Left renal cortex interstitium (tissue), 4 donors: ENCODE results near the gene FSCB. TPM values are rescaled to one million over a fixed set of nuclear protein-coding genes. Genes with fewer than 3 reads are reported as not detected.
"Not testable (repeated sequence)": the region's sequence is repeated elsewhere in the genome, so short reads cannot be mapped to it uniquely, and the experiment has no call there.

Experiments used
- DNase-seq, 4 donors: peaks; one replicate each; pipeline ENCODE4 v3.0.0-alpha.2; 2013; ENCODE audit warnings: low read depth in 4 of 4, low spot score in 2 of 4, missing footprints in 1 of 4
- polyA plus RNA-seq, 4 donors: library from polyadenylated mRNA; unstranded; fragments of 120-200 nt; gene quantifications; one replicate each; pipeline ENCODE4 v1.2.1, GENCODE V29; 2013; ENCODE audit not compliant: insufficient read length in 4 of 4

Gene FSCB, protein sequence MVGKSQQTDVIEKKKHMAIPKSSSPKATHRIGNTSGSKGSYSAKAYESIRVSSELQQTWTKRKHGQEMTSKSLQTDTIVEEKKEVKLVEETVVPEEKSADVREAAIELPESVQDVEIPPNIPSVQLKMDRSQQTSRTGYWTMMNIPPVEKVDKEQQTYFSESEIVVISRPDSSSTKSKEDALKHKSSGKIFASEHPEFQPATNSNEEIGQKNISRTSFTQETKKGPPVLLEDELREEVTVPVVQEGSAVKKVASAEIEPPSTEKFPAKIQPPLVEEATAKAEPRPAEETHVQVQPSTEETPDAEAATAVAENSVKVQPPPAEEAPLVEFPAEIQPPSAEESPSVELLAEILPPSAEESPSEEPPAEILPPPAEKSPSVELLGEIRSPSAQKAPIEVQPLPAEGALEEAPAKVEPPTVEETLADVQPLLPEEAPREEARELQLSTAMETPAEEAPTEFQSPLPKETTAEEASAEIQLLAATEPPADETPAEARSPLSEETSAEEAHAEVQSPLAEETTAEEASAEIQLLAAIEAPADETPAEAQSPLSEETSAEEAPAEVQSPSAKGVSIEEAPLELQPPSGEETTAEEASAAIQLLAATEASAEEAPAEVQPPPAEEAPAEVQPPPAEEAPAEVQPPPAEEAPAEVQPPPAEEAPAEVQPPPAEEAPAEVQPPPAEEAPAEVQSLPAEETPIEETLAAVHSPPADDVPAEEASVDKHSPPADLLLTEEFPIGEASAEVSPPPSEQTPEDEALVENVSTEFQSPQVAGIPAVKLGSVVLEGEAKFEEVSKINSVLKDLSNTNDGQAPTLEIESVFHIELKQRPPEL
- polyA plus RNA-seq: not detected

GRCh38 chr14:44507183-44507582 is at the start of gene FSCB:
FSCB (minus strand) TSS chr14:44507283; CDS start chr14:44506987, 296 bp downstream.
- no peak for DNase-seq

GRCh38 chr14:44531658-44532057 is 24.6 kb upstream of the FSCB start:
- no peak for DNase-seq

DNA sequence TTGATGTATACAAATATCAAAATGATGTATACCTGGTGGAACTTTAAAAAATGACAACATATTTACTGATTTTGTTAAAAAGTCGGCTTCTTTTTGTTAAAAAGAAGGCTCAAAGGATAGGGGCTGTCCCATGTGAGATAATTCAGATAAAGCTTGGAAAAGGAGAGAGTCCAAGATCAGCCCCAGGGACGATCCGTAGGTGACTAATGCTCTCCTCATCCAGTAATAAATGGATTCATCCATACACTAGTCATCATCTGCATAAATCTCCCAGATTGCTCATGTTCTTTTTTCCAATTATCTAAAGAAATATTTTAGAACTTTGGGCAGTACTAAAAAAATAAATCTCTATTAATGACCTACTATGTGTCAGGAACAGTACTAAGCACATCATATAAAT is 23.4 kb upstream of the FSCB start:
- no peak for DNase-seq

DNA sequence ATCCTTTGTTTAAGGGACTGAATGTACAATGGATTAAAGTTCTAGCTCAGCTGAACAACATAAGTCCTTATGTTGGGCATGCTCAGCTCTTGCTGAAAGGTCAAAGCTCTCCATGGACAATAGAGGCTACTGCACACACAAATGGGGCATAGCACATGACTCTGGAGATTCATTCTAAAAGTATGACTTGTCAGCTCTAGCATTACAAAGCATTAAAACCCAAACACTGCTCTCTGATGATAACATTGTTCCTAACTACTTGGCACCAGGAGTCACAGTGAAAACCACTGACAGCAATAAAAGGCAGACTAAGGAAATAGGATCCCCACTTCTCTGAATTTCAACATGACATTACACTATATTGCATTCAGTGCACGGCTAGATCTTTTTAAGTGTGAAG is 21.9 kb upstream of the FSCB start:
- no peak for DNase-seq

GRCh38 chr14:44528180-44528579 is 21.1 kb upstream of the FSCB start:
- DNase-seq: no peak

GRCh38 chr14:44525237-44525636 is 18.2 kb upstream of the FSCB start:
- no peak for DNase-seq

GRCh38 chr14:44515668-44516067 is 8.6 kb upstream of the FSCB start:
- not testable (repeated sequence) for DNase-seq

- no peak for DNase-seq
Measured at GRCh38 chr14:44508834-44509233, 1.8 kb upstream of the FSCB start.

- no peak for DNase-seq
Measured at GRCh38 chr14:44505588-44505987, 1.5 kb downstream of the FSCB start.

DNA sequence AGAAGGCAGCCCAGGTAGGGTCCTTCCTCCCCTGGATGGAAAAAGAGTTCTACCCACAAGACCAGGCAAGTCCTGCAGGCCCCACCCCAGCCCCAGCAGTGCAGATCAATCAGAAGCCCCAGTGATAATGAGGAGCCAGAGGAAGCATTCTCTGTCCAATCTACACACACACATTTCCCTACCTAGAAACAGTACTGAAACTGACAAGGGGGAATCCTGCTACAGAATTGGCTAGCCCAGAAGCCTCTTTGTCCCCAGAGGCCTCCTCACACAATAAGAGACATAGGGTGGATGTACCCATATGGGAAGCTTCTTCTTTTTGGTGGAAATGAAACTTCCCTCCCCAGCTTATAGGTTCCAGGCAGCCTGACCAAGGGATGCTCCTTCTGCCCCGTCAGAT is 9.9 kb downstream of the FSCB start:
- DNase-seq: no peak

GRCh38 chr14:44494137-44494536 is 12.9 kb downstream of the FSCB start:
- DNase-seq: no peak

DNA sequence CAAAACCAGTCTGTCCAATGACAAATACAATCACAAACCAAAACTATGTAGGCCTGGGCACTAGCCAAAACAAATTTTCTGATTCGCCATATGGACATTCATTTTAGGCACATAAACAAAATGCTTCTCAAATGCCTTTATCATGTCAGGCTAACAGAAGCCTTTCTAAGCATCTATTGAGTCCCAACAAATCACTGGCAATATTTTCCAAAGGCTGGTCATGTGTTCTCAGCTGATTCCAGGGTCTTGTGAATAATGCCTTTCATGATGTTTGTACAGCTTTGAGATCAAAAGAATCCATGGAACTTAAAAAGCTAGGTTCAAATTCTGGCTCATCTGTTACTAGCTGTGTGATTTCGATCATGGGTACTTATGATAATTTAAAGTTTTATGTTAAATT is 16.1 kb downstream of the FSCB start:
- no peak for DNase-seq

DNA sequence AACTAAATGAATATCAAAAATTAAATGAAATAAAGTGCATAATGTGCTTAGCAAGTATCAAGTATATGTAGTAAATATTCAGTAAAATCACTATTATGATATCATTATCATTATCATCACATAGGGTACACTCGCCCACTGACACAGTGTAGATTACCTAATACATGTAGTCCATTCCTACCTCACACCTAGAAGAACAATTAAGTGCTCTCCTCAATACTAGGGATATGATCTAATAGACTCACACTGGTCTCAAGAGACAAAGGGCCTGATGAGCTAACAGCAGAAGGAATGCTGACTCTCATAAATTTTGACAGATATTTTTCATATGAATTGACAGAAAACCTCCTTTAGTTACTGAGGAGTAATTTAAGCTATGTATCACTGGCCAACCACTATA is 29.1 kb downstream of the FSCB start:
- no peak for DNase-seq

DNA sequence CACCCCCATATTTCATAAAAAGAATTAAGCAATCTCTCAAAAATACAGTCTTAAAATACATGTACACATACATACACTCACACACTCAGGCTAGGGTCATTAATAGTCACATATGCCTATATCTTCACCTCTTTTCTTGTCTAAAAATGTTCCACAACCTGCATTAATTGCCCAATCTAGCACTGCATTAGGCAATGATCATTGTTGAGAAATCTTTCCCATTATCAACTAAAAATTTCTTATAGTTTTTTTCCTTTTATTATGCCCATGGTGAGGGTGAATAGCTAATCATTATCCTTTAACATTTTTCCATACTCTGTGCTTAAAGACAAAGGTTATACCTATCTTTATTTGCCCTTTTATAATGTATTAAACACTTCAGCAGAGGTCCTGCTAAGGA is 38.3 kb downstream of the FSCB start:
- no peak for DNase-seq

GRCh38 chr14:44463356-44464004 is 43.6 kb downstream of the FSCB start:
- DNase-seq: no peak

DNA sequence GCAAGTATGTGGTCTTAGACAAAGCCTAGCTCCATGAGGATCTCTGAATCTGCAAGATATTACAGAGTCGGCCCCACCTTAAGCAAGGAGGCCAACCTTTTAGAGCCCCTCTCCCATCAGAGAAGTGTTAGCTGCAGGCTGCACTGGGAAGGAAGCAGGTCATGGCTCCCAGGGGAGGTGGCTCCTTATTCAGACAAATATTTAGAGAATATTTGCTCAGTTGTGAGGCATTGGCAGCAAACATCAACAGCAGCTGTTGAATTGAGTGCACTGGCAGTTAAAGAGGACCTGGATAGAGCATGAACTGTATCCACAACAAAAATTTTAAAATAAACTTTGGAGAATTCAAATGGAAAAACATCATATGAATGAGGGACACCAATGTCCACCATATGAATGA is 44.7 kb downstream of the FSCB start:
- no peak for DNase-seq

DNA sequence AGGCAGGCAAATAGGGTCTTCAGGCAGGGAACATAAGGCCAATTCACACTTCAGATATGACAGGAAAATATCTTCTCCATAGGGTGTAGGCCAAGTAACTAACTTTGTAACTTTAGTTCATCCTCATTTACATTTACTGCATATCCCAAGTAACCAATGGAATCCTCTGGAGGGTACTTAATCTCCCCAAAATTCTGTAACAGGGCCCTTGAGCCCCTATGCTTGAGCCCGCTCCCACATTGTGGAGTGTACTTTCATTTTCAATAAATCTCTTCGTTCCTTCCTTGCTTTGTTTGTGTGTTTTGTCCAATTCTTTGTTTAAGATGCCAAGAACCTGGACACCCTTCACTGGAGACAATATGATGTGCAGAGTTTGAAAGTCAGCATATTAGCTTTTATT is 45.3 kb downstream of the FSCB start:
- DNase-seq: no peak
